Activated T-cell treated with anti-CD3 and anti-CD28 coated beads, Interleukin-2, amount 50 U/mL, for 1 hour (primary cell): ENCODE data around the gene COG3.
A peak's percentile ranks its signal among the peaks of the same experiment; 100 is the strongest.
"Not testable (repeated sequence)": the region's sequence is repeated elsewhere in the genome, so short reads cannot be mapped to it uniquely, and the experiment has no call there.

ENCODE experiments used
- DNase-seq: peaks from one replicate; pipeline ENCODE4 v3.0.0-alpha.2; 2020

Gene COG3, protein sequence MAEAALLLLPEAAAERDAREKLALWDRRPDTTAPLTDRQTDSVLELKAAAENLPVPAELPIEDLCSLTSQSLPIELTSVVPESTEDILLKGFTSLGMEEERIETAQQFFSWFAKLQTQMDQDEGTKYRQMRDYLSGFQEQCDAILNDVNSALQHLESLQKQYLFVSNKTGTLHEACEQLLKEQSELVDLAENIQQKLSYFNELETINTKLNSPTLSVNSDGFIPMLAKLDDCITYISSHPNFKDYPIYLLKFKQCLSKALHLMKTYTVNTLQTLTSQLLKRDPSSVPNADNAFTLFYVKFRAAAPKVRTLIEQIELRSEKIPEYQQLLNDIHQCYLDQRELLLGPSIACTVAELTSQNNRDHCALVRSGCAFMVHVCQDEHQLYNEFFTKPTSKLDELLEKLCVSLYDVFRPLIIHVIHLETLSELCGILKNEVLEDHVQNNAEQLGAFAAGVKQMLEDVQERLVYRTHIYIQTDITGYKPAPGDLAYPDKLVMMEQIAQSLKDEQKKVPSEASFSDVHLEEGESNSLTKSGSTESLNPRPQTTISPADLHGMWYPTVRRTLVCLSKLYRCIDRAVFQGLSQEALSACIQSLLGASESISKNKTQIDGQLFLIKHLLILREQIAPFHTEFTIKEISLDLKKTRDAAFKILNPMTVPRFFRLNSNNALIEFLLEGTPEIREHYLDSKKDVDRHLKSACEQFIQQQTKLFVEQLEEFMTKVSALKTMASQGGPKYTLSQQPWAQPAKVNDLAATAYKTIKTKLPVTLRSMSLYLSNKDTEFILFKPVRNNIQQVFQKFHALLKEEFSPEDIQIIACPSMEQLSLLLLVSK

DNA sequence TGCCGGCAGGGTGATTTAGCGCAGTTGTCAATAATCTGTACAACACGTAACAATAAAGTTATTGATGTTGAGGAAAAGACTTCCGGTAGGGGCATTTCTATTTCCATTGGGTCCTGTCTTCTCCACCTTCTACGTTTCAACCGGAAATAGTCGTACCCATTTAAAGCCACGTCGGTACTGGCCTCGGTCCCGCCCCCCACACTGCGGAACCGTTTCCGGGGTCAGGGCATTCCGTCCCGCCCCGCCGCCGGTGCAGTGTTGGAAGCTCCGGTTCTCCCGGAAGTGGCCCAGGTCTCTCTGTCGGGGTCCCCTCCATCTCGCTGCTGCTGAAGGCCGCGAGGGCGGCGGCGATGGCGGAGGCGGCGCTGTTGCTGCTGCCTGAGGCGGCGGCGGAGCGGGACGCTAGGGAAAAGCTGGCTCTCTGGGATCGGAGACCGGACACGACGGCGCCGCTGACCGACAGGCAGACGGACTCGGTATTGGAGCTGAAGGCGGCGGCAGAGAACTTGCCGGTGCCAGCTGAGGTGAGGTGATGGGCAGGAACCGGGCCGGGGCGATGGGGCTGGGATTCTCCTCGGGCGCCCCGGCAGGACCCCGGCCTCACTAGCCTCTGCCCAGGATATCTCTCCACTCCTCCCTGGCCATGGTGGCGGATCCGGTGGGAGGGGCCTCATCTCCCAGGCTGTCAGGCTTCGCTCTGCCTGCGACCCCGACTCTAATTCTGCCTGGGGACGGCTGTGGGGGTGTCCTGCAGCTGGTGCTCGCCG, at the start of gene COG3:
Gene COG3, plus strand, starts transcription at position 253 of the 767 bp plus-strand sequence. Its CDS starts 98 bp downstream, at position 351.
- DNase-seq, result peak; percentile 94

DNA sequence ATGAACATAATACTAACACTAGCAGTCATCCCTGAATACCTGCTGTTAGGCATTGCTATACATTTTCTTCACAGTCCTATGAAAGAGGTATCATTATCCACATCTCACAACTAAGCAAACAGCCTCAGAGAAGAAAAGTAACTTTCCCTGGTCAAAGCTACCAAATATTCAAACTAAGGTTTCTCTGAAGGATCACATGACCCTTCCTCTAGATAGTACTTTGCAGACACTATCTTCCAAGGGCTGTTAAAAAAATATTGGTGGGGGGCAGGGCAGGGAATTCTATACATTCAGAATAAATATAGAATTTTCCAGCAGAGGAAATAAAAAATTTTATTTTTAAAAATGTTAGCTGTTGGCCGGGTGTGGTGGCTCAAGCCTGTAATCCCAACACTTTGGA, 49.6 kb upstream of the COG3 start:
- DNase-seq, result no peak

DNA sequence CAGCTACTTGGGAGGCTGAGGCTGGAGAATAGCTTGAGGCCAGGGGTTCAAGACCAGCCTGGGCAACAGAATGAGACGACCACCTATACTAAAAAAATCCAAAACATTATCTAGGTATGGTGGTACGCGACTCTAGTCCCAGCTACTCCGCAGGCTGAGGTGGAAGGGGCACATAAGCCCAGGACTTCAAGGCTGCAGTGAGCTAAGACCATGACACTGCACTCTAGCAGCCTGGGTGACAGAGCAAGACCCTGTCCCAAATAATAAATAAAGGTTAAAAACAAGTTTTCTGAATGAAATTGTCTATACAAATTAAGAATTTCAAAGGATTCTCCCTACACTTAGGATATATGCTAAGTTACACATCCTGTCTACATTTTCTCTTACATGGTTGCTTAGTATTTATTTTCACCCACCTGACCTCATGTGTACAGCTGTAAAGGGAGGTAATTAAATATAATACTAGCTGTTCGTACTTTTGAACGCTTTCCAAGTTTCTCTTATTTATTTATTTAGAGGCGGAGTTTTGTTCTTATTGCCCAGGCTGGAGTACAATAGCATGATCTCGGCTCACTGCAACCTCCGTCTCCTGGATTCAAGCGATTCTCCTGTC, 48.1 kb upstream of the COG3 start:
- DNase-seq, result no peak

DNA sequence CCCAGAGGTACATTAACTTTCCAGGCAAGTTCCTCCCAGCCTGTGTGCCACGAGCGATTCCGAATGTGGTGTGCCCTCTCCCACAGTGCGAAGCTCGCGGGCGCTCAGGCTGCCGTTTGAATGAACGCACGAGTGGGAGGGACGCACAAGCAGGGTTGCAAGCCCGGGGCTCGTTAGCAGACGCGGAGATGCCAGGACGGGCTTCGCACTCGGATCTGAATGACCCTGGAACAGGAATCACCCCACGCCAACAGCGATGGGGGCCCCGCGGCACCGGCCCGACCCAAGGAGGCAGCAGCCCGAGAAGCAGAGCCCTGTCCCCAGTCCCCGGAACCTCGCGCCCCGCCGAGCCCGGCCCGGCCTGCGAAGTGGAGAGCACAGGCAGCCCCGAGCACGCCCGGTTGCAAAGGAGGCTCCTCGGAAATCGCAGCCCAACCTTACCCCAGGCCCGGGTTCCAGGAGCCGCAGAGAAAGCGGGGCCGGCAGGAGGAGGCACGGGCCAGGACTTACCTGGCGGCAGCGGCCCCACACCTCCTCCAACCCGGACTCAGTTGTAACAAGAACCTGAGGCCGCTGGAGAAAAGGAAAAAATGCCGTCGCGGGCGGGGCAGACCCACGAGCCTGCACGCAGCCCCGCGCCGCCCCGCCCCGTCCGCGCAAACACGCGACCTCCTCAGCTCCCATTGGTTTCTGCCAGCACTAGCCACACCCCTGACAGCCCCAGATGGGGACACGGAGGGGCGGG, 46.8 kb upstream of the COG3 start, which contains the start of gene SLC25A30:
Gene SLC25A30, minus strand, starts transcription at position 584 of the 745 bp plus-strand sequence. CDS start 6,948 bp downstream, outside the sequence.
- DNase-seq, result peak; percentile 91

DNA sequence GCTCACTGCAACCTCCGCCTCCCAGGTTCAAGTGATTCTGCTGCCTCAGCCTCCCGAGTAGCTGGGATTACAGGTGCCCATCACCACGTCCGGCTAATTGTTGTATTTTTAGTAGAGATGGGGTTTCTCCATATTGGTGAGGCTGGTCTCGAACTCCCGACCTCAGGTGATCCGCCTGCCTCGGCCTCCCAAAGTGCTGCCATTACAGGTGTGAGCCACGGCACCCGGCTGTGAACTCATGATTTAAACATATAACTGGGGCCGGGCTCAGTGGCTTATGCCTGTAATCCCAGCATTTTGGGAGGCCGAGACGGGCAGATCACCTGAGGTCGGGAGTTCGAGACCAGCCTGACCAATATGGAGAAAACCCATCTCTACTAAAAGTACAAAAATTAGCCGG, 45.4 kb upstream of the COG3 start:
- not testable (repeated sequence) for DNase-seq

DNA sequence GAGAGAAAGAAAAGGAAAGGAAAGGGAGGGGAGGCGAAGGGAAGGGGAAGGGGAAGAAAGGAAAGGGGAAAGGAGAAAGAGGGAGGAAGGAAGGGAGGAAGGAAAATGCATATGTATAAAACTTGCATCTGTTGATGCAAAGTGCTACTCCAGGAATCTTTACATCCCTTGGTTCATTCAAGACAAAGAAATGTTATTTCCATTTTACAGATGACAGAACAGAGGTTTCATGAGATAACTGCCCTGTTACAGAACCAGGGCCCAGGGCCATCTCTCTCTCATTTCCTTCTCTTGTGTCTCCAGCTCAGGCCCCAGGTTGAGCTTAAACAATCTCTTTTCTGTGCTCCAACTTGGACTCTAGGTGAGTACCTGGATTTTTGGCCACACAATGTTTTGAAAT, 44.8 kb upstream of the COG3 start:
- no peak for DNase-seq

DNA sequence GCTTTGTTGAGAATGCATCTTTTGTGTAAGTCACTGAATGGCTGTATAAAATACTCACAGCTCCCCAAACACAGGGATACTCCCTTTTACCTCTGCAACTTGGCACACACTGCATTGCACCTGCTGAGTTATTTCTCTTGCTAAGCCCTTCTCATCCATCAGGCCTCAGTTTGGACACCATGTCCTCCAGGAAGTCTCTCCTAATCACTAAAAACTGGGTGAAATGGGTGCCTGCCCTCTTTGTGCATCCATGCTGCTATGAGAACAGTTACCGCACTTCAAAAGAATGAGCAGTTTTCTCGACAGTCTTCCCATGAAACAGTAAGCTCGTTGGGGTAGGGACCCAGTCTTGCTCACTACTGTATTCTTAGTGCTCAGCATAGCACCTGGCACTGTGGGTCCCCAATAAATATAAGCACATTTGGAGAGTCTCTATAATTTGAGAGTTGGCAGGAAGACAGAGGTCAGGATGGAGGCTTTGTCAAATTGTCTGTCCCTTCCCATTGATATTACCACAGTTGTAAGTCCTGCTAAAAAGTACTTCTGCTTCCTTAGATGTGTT, 41.9 kb upstream of the COG3 start:
- no peak for DNase-seq

DNA sequence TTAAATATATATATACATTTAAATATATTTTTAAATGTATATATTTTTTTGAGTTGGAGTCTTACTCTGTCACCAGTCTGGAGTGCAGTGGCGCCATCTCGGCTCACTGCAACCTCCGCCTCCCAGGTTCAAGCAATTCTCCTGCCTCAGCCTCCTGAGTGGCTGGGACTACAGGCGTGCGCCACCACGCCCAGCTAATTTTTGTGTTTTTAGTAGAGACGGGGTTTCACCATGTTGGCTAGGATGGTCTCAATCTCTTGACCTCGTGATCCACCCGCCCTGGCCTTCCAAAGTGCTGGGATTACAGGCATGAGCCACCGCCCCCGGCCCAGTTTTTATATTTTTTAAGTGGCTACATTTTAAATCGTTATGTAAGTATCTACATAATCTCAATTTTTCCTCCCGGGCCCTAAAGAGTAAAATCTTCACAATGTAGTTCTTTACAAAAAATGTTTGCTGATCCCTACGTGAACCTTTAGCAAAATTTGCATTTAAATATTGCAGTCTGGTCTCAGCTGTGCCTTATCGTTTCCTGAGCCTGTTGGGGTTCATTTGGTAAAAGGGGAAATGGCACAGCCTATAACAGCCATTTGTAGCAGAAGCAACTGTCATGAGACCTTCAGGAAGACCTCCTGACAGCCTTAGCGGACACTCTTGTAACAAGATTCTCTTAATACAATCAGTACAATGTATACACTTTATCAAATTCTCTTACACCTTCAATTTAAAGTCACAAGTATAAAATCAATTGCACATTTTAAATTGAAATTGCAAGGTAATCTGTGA, 38.5 kb upstream of the COG3 start:
- DNase-seq, result not testable (repeated sequence)

DNA sequence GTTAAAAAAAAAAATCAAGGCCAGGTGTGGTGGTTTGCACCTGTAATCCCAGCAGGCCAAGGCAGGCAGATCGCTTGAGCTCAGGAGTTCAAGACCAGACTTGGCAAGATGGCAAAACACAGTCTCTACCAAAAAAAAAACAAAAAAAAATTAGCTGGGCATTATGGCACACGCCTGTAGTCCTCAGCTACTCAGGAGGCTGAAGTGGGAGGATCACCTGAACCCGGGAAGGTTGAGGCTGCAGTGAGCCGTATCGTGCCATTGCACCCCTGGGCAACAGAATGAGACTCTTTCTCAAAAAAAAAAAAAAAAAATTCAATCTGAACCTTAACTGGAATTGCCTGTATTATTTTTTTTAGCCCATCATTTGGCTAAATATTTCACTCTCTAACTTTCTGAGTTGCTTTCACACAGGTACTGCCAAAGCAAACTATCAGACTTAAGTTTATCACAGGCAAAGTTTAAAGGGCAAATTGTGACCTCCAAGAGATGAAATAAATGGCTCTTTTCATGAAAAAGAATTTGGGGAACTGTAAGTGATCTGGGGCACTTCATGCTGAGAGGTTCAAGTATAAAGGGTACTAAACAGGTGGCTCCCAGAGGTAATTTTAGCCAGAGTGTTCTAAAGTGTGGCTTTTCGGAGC, 31.9 kb upstream of the COG3 start:
- DNase-seq, result no peak

DNA sequence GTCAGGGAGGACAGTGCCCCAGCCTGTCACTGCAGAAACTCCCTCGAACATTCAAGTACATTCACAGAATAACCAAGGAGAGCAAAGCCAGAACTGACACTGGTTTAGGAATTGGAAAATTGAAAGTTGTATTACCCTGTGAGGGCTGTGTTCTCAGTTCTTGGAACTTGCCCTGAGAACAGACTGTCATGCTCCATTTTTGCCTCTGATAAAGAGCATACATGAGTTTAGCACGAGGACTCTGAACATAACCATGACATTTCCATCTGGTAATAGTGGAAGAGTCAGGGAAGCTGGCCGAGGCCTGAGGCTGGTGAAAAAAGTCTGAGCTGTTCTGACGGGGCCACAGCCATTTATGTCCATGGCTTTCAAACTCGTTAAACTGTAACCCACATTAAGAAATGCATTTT, 31.4 kb upstream of the COG3 start:
- DNase-seq, result no peak

DNA sequence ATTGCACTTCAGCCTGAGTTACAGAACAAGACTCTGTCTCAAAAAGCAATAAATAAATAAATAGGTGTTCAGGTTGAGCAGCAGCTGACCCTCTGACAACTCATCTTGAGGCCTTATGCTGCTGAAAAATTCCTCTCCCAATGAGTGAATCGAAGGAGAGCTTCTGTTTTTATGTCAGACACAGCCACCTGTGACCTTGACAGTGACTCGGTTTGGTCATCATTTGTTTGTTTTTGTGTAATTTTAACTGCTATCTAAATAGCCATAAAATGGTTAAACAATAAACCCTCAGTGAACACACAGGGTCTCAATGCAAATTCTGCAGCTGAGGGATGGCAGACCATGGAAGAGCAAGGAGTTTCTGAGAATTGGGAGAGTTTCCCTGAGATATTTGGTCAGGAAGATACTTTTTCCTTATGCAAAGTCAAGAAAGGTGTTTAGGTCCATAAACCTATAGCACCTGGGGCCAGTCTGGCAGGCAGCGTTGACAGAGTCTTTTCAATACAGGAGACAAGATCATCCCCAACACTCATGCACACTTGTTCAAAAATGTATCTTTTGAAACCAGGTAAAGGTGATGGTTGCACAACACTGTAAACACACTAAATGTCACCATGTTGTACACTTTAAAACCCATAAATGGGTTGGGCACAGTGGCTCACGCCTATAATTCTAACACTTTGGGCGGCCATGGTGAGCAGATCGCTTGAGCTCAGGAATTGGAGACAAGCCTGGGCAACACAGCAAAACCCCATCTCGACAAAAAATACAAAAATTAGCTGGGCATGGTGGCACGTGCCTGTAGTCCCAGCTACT, 30.0 kb upstream of the COG3 start:
- no peak for DNase-seq

DNA sequence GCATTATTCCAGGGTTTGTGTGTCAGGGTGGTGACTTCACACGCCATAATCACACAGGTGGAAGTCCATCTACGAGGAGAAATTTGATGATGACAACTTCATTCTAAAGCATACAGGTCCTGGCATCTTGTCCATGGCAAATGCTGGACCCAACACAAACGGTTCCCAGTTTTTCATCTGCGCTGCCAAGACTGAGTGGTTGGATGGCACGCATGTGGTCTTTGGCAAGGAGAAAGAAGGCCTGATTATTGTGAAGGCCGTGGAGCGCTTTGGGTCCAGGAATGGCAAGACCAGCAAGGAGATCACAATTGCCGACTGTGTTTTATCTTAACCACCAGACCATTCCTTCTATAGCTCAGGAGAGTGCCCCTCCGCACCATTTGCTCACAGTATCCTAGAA, 28.4 kb upstream of the COG3 start:
- no peak for DNase-seq

DNA sequence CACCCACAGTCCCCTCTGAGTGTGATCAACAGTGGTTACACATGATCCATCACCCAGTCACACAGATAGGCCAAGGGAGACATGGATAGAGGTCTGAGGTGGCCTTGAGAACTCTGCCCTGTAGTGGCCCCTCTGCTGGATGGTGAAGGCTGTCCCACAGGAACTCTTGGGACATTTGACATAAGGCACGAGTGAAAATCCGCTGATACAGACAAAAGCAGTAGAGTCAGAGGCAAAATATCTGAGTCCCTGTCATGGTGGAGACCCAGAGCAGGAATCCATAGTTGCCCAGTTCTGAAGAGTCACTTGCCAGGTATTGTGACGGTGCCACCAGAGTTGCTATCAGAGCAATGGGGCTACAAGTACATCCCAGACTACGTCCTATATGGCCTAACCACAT, 27.8 kb upstream of the COG3 start:
- DNase-seq, result no peak

DNA sequence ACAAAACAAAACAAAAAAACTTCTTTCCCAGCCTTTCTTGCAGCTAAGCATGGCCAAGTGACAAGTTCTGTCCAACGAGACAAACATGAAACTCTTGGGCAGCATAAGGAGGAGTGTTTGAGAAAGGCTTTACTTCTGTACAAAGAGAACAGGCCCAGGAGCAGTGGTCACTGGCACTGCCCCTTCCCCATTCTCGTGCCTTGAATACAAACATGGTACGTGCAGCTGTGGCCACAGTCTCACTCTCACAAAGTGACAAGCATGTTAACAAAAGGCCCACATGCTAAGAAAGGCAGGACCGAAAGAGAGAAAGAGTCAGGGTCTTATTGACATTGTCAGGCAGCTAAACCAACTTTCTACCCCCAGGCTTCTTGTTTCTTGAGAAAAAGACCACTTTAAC, 26.8 kb upstream of the COG3 start:
- DNase-seq, result no peak

DNA sequence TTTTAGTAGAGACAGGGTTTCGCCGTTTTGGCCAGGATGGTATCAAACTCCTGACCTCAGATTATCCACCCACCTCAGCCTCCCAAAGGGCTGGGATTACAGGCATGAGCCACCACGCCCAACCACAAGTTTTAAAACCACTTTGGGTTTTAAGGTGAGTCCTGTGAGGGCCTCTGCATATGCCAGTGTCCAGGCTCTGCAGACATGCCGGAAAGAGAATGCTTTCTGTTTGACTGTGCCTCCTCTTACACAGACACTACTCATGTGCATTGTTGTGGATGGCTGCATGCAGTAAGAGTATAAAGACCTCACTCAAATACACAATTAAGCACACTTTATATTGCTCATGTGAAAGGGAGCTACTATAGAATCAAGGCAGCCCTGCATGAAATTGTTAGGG, 25.7 kb upstream of the COG3 start:
- DNase-seq, result no peak

DNA sequence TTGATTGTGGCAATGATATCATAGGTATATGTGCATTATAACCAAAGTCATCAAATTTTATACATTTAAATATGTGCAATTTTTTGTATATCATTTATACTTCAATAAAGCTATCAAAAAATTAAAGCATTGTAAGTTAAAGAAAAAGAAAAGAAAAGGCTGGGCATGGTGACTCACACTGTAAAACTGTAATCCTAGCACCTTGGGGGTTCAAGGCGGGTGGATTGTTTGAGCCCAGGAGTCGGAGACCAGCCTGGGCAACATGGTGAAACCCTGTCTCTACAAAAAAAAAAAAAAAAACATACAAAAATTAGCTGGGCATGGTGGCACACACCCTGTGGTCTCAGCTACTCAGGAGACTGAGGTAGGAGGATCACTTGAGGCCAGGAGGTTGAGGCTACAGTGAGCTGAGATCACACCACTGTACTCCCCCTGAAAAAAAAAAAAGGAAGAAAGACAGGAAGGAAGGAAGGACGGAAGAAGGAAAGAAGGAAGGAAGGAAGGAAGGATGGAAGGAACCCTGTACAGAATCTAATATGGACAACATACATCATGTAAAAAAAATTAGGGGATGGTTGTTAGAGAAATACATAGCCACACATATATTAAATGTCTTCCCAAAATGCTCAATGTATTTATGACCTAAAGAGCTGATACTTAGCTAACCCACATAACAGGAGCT, 24.8 kb upstream of the COG3 start:
- DNase-seq, result no peak

DNA sequence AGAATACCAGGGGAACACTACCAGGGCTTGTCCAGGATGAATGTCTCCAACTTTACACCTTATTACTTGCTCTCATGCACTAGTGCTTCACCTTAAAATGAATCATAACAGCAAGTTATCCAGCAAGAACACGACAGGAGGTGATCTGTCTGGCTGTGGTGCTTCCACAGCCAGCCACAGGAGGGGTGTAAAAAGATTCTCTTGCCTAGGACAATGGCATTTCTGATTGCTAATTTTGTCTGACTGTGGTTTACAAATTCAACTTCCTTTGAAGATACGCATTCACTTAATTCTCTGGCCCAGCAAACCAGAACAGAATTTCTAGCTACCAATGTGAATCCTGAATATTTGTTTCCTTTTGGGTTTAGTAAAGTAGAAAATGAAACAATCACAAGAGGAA, 23.1 kb upstream of the COG3 start:
- no peak for DNase-seq

DNA sequence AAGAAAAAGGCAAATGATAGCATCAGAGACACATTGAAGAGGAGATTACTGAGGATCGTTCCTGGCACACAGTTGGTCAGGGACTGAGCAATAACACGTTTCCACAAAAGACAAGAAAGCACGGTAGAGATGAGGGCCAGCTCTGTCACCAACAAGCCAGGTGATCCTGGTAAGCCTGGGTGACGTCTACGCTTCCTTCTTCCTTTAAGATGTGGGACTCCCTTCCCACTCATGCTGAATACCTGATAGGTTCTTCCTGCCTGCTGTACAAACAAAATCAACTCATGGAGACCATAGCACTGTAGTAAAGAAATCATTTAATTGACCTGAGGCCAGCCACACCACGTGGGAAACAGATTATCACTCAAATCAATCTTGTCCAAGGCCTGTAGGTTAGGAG, 19.7 kb upstream of the COG3 start:
- DNase-seq, result no peak

DNA sequence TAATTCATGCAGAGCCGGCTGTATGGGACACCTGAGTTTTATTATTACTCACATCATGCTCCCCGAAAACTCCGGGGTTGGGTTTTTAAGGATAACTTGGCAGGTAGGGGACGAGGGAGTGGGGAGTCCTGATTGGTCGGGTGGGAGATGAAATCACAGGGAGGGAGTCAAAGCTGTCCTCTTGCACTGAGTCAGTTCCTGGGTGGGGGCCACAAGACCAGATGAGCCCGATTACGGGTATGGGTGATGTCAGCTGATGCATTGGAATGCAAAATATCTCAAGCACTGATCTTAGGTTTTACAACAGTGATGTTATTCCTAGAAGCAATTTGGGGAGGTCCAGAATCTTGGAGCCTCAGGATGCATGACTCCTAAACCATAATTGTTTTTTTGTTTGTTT, 18.6 kb upstream of the COG3 start:
- no peak for DNase-seq
